AG04450 (cell line): Measurements from ENCODE around the gene BCOR. TPM values are rescaled to one million over a fixed set of nuclear protein-coding genes. Genes with fewer than 3 reads are reported as not detected.

Experiments used
- CTCF ChIA-PET: fragments of 300-600, 350-600 bp; formaldehyde crosslinking; extraction: SDS; loops from one replicate; lab custom pipeline; 2022; ENCODE audit warnings: antibody characterized with exemption, inconsistent platforms; lab: Charles Lee
- POLR2A ChIA-PET: fragments of 350-600 bp; formaldehyde crosslinking; extraction: SDS; loops from one replicate; lab custom pipeline; 2021; ENCODE audit warnings: antibody characterized with exemption, inconsistent platforms; lab: Yijun Ruan, JAX
- DNase-seq: peaks from one replicate; pipeline ENCODE4 v3.0.0-alpha.2; 2011; ENCODE audit warnings: low read depth, low spot score
- H3K27ac ChIP-seq: one replicate; pipeline ENCODE4 v1.5.1; 2012; ENCODE audit warnings: low read depth, low read length, control low read depth
- H3K27me3 ChIP-seq: one replicate; pipeline ENCODE4 v1.6.0; 2012; ENCODE audit warnings: low read length; ENCODE audit not compliant: control insufficient read depth, insufficient read depth
- H3K4me3 ChIP-seq: 2 replicates; pipeline ENCODE4 v1.5.1; 2011; ENCODE audit warnings: mild to moderate bottlenecking, low read depth, low read length, control low read depth
- H3K9me3 ChIP-seq: 2 replicates; pipeline ENCODE4 v1.5.1; 2012; ENCODE audit warnings: low read length; ENCODE audit not compliant: control insufficient read depth, insufficient read depth
- polyA plus RNA-seq: library from polyadenylated mRNA; depleted of rRNA; stranded (reverse); fragments of >200 nt; gene quantifications from 2 replicates; pipeline ENCODE4 v1.2.3, GENCODE V29; 2011
- TF ChIP-seq, protein P1 (sequence below): IDR thresholded peaks from 2 replicates; pipeline ENCODE4 v1.5.1; 2011; ENCODE audit warnings: low read depth, low read length, control low read depth, inconsistent platforms

The BCOR gene
- polyA plus RNA-seq, 1 experiment = 5.4 TPM

DNA sequence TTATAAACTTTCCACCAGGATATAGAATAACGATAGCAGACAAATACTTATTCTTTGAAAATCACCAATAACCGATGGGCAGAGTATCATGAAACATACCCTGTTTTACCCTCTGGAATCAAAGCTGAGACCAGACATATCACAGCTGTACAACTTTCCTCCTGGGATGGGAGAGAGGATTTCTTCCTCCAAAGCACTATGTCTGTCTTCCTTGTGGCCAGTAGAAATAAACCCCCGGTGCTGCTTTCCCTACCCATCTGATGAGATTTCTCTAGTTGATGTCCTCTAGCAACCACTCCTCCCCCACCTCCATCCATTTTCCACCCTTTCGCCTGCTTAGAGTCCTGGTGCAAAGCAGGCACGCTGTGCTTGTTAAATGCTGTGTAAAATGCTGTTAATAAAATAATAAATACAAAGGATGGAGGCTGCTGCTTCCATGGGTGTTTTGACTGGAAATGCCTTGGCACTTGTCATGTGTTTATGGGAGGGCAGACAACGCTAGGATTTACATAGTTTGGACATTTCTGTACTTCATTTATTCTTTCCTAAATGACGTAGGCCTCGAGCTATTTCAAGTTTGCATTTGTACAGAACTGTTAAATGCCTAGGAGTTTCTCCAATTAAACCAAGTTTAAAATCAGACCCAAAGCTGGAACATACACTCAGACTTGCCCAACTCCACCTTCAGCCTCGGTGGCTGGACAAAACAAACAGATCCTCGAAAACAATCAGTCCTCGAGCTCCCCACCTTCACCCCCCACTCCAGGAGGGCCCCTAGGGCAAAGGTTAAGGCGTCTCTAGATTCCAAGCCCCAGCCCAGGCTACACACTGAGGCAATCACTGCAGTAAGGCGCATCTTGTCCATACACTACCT, 10.1 kb downstream of the BCOR start:
- TF ChIP-seq, protein P1, sequence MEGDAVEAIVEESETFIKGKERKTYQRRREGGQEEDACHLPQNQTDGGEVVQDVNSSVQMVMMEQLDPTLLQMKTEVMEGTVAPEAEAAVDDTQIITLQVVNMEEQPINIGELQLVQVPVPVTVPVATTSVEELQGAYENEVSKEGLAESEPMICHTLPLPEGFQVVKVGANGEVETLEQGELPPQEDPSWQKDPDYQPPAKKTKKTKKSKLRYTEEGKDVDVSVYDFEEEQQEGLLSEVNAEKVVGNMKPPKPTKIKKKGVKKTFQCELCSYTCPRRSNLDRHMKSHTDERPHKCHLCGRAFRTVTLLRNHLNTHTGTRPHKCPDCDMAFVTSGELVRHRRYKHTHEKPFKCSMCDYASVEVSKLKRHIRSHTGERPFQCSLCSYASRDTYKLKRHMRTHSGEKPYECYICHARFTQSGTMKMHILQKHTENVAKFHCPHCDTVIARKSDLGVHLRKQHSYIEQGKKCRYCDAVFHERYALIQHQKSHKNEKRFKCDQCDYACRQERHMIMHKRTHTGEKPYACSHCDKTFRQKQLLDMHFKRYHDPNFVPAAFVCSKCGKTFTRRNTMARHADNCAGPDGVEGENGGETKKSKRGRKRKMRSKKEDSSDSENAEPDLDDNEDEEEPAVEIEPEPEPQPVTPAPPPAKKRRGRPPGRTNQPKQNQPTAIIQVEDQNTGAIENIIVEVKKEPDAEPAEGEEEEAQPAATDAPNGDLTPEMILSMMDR = no peak
- Histone ChIP-seq H3K9me3 (no peaks in the 10 kb centered on the region), H3K27me3 (no peaks in the 10 kb centered on the region), H3K4me3 (no peak overlapping the region), H3K27ac (peak overlapping the region; percentile 68)
- ChIA-PET CTCF (interaction anchor here (1.1 to 1.4 kb wide), 2 partner anchors 357 to 451 kb away, joined by 3 to 4 read pairs; no protein-coding TSS in a partner anchor), POLR2A (interaction anchor here (0.7 to 1.4 kb wide), 2 partner anchors 62 to 74 kb away, joined by 4 to 5 read pairs; no protein-coding TSS in a partner anchor)
- DNase-seq = no peak

DNA sequence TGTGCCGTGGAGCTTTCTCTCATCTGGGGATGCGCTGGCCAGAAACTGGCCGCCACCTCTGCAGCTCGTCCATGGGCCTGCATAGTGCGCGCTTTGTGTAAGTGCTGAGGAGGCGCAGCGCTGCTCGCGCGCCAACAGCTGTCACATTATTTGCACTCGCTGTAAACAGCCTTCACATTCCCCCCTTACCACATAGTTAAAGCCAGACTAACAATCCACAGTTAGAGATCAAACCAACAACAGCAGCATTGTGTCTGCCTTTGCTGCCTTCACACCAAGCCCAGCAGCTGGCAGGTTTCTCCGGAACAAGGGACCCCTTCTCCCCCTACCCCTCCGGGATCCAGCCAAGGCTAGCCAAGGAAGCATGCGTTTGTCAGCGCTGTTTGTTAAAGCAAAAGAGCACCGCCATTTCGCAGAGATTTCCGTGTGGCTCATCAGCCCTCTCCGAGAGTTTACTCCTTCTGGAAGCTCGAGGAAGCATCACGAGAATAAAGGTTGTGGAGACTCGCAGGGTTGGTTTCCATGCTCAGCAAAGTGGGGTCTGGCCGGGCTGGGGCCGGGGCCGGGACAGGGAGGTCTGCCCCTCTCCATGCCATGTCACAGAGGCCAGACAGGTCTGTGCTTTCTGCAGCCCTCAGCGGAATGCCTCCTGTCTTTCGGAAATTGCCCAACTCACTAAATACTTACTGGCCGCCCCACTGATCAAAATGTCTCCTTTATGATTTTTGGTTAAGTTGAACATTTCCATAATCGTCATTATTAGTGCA, 11.0 kb downstream of the BCOR start:
- ChIA-PET CTCF (interaction anchor here (0.6 to 1.3 kb wide), 3 partner anchors 10 to 352 kb away, joined by 3 to 8 read pairs (median 5); no protein-coding TSS in a partner anchor), POLR2A (interaction anchor here (0.6 to 1.4 kb wide), 3 partner anchors 46 to 73 kb away, joined by 5 to 9 read pairs (median 8); no protein-coding TSS in a partner anchor)
- Histone ChIP-seq H3K27ac (peak overlapping the region; percentile 57), H3K4me3 (peak overlapping the region; percentile 27), H3K9me3 (no peaks in the 10 kb centered on the region), H3K27me3 (no peaks in the 10 kb centered on the region)
- peak; percentile 47 for DNase-seq
- TF ChIP-seq, protein P1 = no peak

DNA sequence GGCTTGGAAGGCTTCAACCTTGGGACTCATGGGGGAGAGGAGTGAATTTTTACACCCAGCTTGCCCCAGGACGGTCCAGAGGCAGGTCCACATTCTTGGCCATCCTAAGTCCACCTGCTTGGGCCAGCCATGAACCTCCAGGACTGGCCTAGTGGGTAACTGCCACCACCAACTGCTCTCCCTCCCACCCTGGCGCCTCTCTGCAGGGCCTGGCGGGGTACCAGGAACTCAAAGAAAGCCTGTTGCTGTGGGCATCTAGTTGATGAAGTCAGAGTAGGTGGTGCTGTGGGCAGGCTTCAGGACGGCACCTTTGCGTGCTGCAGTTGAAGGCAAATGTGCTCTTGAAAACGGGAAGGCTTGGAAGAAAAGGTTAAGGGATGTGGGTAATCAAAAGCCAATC, 12.0 kb downstream of the BCOR start:
- no peak for DNase-seq
- Histone ChIP-seq H3K4me3 (no peak overlapping the region), H3K27me3 (no peaks in the 10 kb centered on the region), H3K27ac (peak overlapping the region; percentile 57), H3K9me3 (no peaks in the 10 kb centered on the region)
- CTCF ChIA-PET = interaction anchor here (0.6 to 1.3 kb wide), 4 partner anchors 11 to 351 kb away, joined by 3 to 8 read pairs (median 5); no protein-coding TSS in a partner anchor
- POLR2A ChIA-PET = interaction anchor here (0.7 to 1.5 kb wide), 2 partner anchors 8 to 64 kb away, joined by 6 to 8 read pairs; no protein-coding TSS in a partner anchor
- TF ChIP-seq, protein P1 = no peak

DNA sequence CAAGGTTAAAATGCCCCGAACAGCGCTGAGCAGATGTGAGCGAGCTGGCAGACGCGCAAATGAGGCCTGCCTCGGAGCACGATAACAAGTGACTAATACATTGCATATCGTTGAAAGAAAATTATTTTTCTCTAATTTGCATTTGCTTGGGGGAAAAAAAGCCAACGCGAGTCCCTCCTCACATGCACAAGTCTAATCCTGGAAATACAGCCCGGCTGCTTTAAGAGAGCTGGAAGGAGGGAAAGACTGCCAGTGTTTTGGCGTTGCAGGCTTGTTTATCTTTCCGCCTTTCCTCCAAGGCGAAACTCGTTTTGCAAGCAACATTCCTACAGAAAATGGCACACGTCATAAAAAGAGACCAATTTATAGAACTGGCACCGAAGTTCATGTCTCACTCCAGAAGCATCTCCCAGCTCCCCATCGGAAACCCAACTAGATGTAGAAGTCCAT, 12.6 kb downstream of the BCOR start:
- CTCF ChIA-PET = interaction anchor here (0.6 kb wide), 5 partner anchors 9 to 934 kb away, joined by 4 to 7 read pairs (median 5); no protein-coding TSS in a partner anchor
- Histone ChIP-seq H3K27ac (peak overlapping the region; percentile 31), H3K4me3 (no peak overlapping the region), H3K9me3 (no peaks in the 10 kb centered on the region), H3K27me3 (no peaks in the 10 kb centered on the region)
- POLR2A ChIA-PET = interaction anchor here (0.6 to 1.5 kb wide), 5 partner anchors 9 to 124 kb away, joined by 3 to 6 read pairs (median 3); no protein-coding TSS in a partner anchor
- TF ChIP-seq, protein P1 = no peak
- DNase-seq = peak; percentile 54
